HEK293 (cell line): ENCODE data around the gene PTGIS.

Experiments used
- TRIM28 ChIP-seq: IDR thresholded peaks from 2 replicates; pipeline ENCODE4 v1.6.1; 2011; ENCODE audit warnings: low read length, control low read depth, borderline replicate concordance
- ZNF114 ChIP-seq: fragments of 450-650 bp; formaldehyde crosslinking; IDR thresholded peaks from 2 replicates; pipeline ENCODE4 v1.5.0; 2017; ENCODE audit warnings: missing biosample characterization, missing genetic modification characterization
- TF ChIP-seq, protein P1 (sequence below): fragments of 450-650 bp; formaldehyde crosslinking; IDR thresholded peaks from 2 replicates; pipeline ENCODE4 v1.5.1; 2016; ENCODE audit warnings: missing biosample characterization, missing genetic modification characterization

DNA sequence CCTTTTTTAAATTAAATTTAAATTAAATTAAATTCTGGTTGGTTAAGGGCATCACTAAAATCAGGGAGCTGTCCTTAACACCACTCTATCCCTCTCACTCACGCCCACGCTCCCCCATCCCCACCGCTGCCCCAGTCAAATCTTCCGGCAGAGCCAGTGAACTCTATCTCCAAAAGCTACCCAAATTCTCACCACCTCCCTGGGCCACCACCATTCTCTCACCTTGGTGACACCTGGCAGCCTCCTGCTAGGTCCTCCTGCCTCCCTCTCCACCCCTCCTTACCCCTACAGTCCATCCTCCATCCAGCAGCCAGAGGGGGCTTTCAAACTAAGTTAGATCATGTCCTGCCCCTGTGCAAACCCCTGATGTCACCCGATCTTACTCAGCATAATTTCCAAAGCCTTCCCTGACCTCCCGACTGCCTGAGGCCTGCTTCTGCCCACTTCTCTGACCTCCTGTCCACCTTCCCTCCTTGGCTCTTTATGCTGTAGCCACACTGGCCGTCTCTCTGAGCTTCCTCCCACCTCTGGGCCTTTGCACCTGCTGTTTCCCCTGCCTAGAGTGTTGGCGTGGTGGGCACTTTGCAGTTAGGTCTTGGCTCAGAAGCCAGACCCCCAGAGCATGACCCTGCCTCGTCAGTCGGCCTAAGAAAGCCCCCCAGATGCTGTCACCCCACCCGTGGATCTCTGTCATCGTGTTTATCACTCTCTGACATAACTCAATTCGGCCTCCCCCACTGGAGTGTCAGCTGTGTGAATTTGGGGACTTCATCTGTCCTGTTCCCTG lies 24.7 kb downstream of the PTGIS start:
- TF ChIP-seq TRIM28 (no peak), ZNF114 (tag by site-specific recombination) (no peak)
- TF ChIP-seq, protein P1, sequence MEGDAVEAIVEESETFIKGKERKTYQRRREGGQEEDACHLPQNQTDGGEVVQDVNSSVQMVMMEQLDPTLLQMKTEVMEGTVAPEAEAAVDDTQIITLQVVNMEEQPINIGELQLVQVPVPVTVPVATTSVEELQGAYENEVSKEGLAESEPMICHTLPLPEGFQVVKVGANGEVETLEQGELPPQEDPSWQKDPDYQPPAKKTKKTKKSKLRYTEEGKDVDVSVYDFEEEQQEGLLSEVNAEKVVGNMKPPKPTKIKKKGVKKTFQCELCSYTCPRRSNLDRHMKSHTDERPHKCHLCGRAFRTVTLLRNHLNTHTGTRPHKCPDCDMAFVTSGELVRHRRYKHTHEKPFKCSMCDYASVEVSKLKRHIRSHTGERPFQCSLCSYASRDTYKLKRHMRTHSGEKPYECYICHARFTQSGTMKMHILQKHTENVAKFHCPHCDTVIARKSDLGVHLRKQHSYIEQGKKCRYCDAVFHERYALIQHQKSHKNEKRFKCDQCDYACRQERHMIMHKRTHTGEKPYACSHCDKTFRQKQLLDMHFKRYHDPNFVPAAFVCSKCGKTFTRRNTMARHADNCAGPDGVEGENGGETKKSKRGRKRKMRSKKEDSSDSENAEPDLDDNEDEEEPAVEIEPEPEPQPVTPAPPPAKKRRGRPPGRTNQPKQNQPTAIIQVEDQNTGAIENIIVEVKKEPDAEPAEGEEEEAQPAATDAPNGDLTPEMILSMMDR (tag by site-specific recombination) = no peak
